ENCODE measurements around the gene RHBDL1.

DNA sequence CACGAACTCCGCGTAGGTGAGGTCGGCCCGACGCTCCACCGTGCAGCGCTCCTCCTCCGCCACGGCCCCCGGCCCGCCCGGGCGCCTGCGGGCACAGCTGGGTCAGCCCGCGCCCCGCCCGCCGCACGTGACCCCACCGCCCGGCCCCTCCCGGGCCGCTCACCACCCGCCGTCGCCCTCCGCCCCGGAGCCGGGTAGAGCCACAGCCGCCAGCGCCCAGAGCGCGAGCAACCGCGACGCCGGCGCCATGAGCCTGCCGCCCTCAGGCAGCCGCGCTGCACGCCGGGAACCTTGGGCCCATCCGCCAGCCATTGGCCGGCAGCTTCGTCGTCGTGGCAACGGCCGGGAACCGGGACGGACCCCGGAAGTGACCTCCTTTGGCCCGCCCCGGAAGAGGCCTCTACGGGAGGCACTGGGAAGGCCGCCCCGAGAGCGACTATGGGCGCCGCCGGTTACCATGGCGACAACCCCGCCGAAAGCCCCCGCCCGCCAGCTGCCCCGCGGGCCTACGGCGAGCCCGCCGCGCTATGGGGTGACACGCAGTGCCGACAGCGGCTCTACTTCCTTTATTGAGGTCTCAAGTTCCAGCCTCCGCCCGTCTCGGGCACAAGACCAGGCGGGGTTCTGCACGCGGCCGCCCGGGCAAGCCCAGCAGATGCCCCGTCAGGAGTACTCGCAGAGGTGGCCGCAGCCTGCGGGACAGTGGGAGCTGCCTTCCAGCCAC, 8.8 kb downstream of the RHBDL1 start, which contains the start of gene JMJD8:
- TF ChIP-seq EZH2phosphoT487 (IDR thresholded peaks at IDR 0.05; ENCODE audit: insufficient read depth, low read depth) (no peak), EZH2 (IDR thresholded peaks at IDR 0.05; ENCODE audit: insufficient read depth, poor library complexity, severe bottlenecking) (no peak)
